Measurements from ENCODE around the gene TSR1. TPM values are rescaled to one million over a fixed set of nuclear protein-coding genes. Genes with fewer than 3 reads are reported as not detected.

The TSR1 gene
- total and polyA plus RNA-seq, 2 experiments from 2014 or later = 45.7 to 73.3 TPM

- TF ChIP-seq EZH2phosphoT487 (IDR thresholded peaks at IDR 0.05; ENCODE audit: insufficient read depth, low read depth) = no peak
- no peak for TF ChIP-seq EZH2 (IDR thresholded peaks at IDR 0.05; ENCODE audit: insufficient read depth, poor library complexity, severe bottlenecking)
- Histone ChIP-seq H3K9me3 (ENCODE audit: low read depth) (no peaks in the 10 kb centered on the region), H3K9ac (no peak overlapping the region), H3K9me2 (ENCODE audit: insufficient read depth) (no peaks in the 10 kb centered on the region), H3K79me2 (ENCODE audit: insufficient read depth) (peaks cover 16% of the 10 kb centered on the region), H3K36me3 (ENCODE audit: low read depth) (peaks cover 32% of the 10 kb centered on the region), H3K4me3 (no peak overlapping the region), H3K27ac (no peak overlapping the region), H4K20me1 (ENCODE audit: insufficient read depth) (no peaks in the 10 kb centered on the region), H3F3A (ENCODE audit: insufficient read depth) (peaks cover 13% of the 10 kb centered on the region; the same call in 1 of the 2 replicates), H3K4me2 (ENCODE audit: unreplicated experiment) (no peak overlapping the region), H3K4me1 (ENCODE audit: insufficient read depth) (peaks cover 8% of the 10 kb centered on the region), H3K27me3 (replicated peaks; ENCODE audit: insufficient read depth) (no peaks in the 10 kb centered on the region), H2AFZ (no peak overlapping the region)
- 97 to 100% methylated on average over 5 of the region's 5 CpGs for WGBS, 2 experiments (ENCODE audit: low coverage in 1 of 2, low lambda C conversion rate in 2 of 2, missing lambda C conversion rate in 2 of 2)
- DNase-seq = peak; percentile 45
- in situ Hi-C loops (cut with MboI) = no loop called here
These were observed 46.3 kb downstream of the TSR1 start for GRCh38 chr17:2289878-2290478.

GRCh38 chr17:2283302-2283701, 53.0 kb downstream of the TSR1 start:
- 0 out of 2 replicates have a peak overlapping the region, but pooled peaks have one; percentile 65 for H3K27ac ChIP-seq
- in situ Hi-C loops (cut with MboI) = no loop called here
- no peak overlapping the region for H3K4me3 ChIP-seq
- H3F3A ChIP-seq (ENCODE audit: insufficient read depth) = peaks cover 28% of the 10 kb centered on the region
- 0 out of 2 replicates have a peak, but pooled peaks cover 6% of the 10 kb centered on the region for H3K79me2 ChIP-seq (ENCODE audit: insufficient read depth)
- peaks cover 3% of the 10 kb centered on the region; the same call in 1 of the 2 replicates for H3K4me1 ChIP-seq (ENCODE audit: insufficient read depth)
- H3K36me3 ChIP-seq (ENCODE audit: low read depth) = peaks cover 56% of the 10 kb centered on the region
- no peaks in the 10 kb centered on the region for H3K9me3 ChIP-seq (ENCODE audit: low read depth)
- no peak overlapping the region for H3K4me2 ChIP-seq (ENCODE audit: unreplicated experiment)
- H2AFZ ChIP-seq = no peak overlapping the region
- H3K9ac ChIP-seq = no peak overlapping the region
- 90 to 94% methylated on average over 7 of the region's 7 CpGs for WGBS, 2 experiments (ENCODE audit: low coverage in 1 of 2, low lambda C conversion rate in 2 of 2, missing lambda C conversion rate in 2 of 2)
- no peak for TF ChIP-seq EZH2 (IDR thresholded peaks at IDR 0.05; ENCODE audit: insufficient read depth, poor library complexity, severe bottlenecking)
- no peak for TF ChIP-seq EZH2phosphoT487 (IDR thresholded peaks at IDR 0.05; ENCODE audit: insufficient read depth, low read depth)
- no peaks in the 10 kb centered on the region for H3K9me2 ChIP-seq (ENCODE audit: insufficient read depth)
- no peaks in the 10 kb centered on the region for H4K20me1 ChIP-seq (ENCODE audit: insufficient read depth)
- no peaks in the 10 kb centered on the region for H3K27me3 ChIP-seq (replicated peaks; ENCODE audit: insufficient read depth)
- DNase-seq = no peak

- 56 to 57% methylated on average over 7 of the region's 7 CpGs for WGBS, 2 experiments (ENCODE audit: low coverage in 1 of 2, low lambda C conversion rate in 2 of 2, missing lambda C conversion rate in 2 of 2)
- in situ Hi-C loops (cut with MboI) = no loop called here
- Histone ChIP-seq H3K36me3 (ENCODE audit: low read depth) (peaks cover 52% of the 10 kb centered on the region), H3K9me3 (ENCODE audit: low read depth) (no peaks in the 10 kb centered on the region), H3F3A (ENCODE audit: insufficient read depth) (peaks cover 28% of the 10 kb centered on the region), H3K9me2 (ENCODE audit: insufficient read depth) (no peaks in the 10 kb centered on the region), H3K4me1 (ENCODE audit: insufficient read depth) (peaks cover 3% of the 10 kb centered on the region; the same call in 1 of the 2 replicates), H3K4me2 (ENCODE audit: unreplicated experiment) (no peak overlapping the region), H4K20me1 (ENCODE audit: insufficient read depth) (no peaks in the 10 kb centered on the region), H3K79me2 (ENCODE audit: insufficient read depth) (0 out of 2 replicates have a peak, but pooled peaks cover 6% of the 10 kb centered on the region), H2AFZ (peak overlapping the region; percentile 17; the same call in 1 of the 2 replicates), H3K27me3 (replicated peaks; ENCODE audit: insufficient read depth) (no peaks in the 10 kb centered on the region), H3K9ac (peak overlapping the region; percentile 46), H3K4me3 (no peak overlapping the region), H3K27ac (peak overlapping the region; percentile 65)
- DNase-seq = peak; percentile 80
- TF ChIP-seq EZH2 (IDR thresholded peaks at IDR 0.05; ENCODE audit: insufficient read depth, poor library complexity, severe bottlenecking) (no peak), EZH2phosphoT487 (IDR thresholded peaks at IDR 0.05; ENCODE audit: insufficient read depth, low read depth) (no peak)
These were observed 53.9 kb downstream of the TSR1 start for GRCh38 chr17:2282297-2282873.

GRCh38 chr17:2279707-2280106, 56.5 kb downstream of the TSR1 start:
- no peak for DNase-seq
- no peak overlapping the region for H2AFZ ChIP-seq
- no peak overlapping the region for H3K9ac ChIP-seq
- H3K4me2 ChIP-seq (ENCODE audit: unreplicated experiment) = no peak overlapping the region
- H3K27me3 ChIP-seq (replicated peaks; ENCODE audit: insufficient read depth) = no peaks in the 10 kb centered on the region
- no peaks in the 10 kb centered on the region for H3K79me2 ChIP-seq (ENCODE audit: insufficient read depth)
- TF ChIP-seq EZH2phosphoT487 (IDR thresholded peaks at IDR 0.05; ENCODE audit: insufficient read depth, low read depth) = no peak
- TF ChIP-seq EZH2 (IDR thresholded peaks at IDR 0.05; ENCODE audit: insufficient read depth, poor library complexity, severe bottlenecking) = no peak
- 90 to 91% methylated on average over 9 of the region's 9 CpGs for WGBS, 2 experiments (ENCODE audit: low coverage in 1 of 2, low lambda C conversion rate in 2 of 2, missing lambda C conversion rate in 2 of 2)
- H3K36me3 ChIP-seq (ENCODE audit: low read depth) = peaks cover 41% of the 10 kb centered on the region
- H3F3A ChIP-seq (ENCODE audit: insufficient read depth) = peaks cover 28% of the 10 kb centered on the region
- H3K27ac ChIP-seq = no peak overlapping the region
- H3K4me1 ChIP-seq (ENCODE audit: insufficient read depth) = peaks cover 3% of the 10 kb centered on the region; the same call in 1 of the 2 replicates
- H3K4me3 ChIP-seq = no peak overlapping the region
- H4K20me1 ChIP-seq (ENCODE audit: insufficient read depth) = no peaks in the 10 kb centered on the region
- in situ Hi-C loops (cut with MboI) = loop anchor here (10.0 kb wide), 1 partner anchor 375 kb away; no protein-coding TSS in a partner anchor
- no peaks in the 10 kb centered on the region for H3K9me3 ChIP-seq (ENCODE audit: low read depth)
- H3K9me2 ChIP-seq (ENCODE audit: insufficient read depth) = no peaks in the 10 kb centered on the region

Data from GM23248 (cell line).